Coronary artery (tissue), 2 donors: ENCODE data around the gene DGUOK.
A peak's percentile ranks its signal among the peaks of the same experiment; 100 is the strongest.

Source experiments
- DNase-seq: peaks from one replicate; pipeline ENCODE4 v3.0.0-alpha.2; 2017; ENCODE audit warnings: low spot score
- H3K27ac ChIP-seq, 2 donors: fragments of 200-600 bp; sonication (generic); one replicate each; pipeline ENCODE4 v1.5.1; 2016 to 2019
- H3K4me3 ChIP-seq: fragments of 200-600 bp; sonication (generic); 2 replicates; pipeline ENCODE4 v1.5.1; 2016; ENCODE audit warnings: mild to moderate bottlenecking, moderate library complexity
- CTCF ChIP-seq: fragments of 200-600 bp; sonication (generic); IDR thresholded peaks from one replicate; pipeline ENCODE4 v1.5.1; 2019; ENCODE audit warnings: antibody characterized with exemption

DGUOK gene

GRCh38 chr2:74002505-74003421 is 76.1 kb downstream of the DGUOK start:
- no peak for TF ChIP-seq CTCF
- DNase-seq: peak; percentile 75
- H3K27ac ChIP-seq: peak overlapping the region; percentile 61 to 79
- H3K4me3 ChIP-seq: peak overlapping the region; percentile 91

GRCh38 chr2:74003494-74004211 is 77.0 kb downstream of the DGUOK start:
- no peak for TF ChIP-seq CTCF
- H3K27ac ChIP-seq: peak overlapping the region in 1 of 2 donors; percentile 36
- H3K4me3 ChIP-seq: peak overlapping the region; percentile 91
- DNase-seq: peak; percentile 85

- no peak for TF ChIP-seq CTCF
- DNase-seq: no peak
- Histone ChIP-seq H3K27ac (no peak overlapping the region), H3K4me3 (peak overlapping the region; percentile 91)
Measured at GRCh38 chr2:74004212-74005182, 77.8 kb downstream of the DGUOK start.

GRCh38 chr2:74005786-74006185 is 79.1 kb downstream of the DGUOK start:
- DNase-seq: peak; percentile 46
- TF ChIP-seq CTCF: no peak
- H3K27ac ChIP-seq: no peak overlapping the region
- H3K4me3 ChIP-seq: no peak overlapping the region

GRCh38 chr2:74006459-74006858 is 79.8 kb downstream of the DGUOK start:
- DNase-seq: peak; percentile 67
- H3K4me3 ChIP-seq: no peak overlapping the region
- TF ChIP-seq CTCF: no peak

GRCh38 chr2:74007121-74007520 is 80.4 kb downstream of the DGUOK start:
- Histone ChIP-seq H3K4me3 (no peak overlapping the region), H3K27ac (no peak overlapping the region)
- peak; percentile 12 for DNase-seq
- no peak for TF ChIP-seq CTCF

More at GRCh38 chr2:74006459-74006858, 79.8 kb downstream of the DGUOK start:
- H3K27ac ChIP-seq: no peak overlapping the region
